Type B pancreatic cell (in vitro differentiated cells): ENCODE data around the gene CRYAB. TPM values are rescaled to one million over a fixed set of nuclear protein-coding genes. Genes with fewer than 3 reads are reported as not detected.

Source experiments
- DNase-seq: peaks from one replicate; pipeline ENCODE4 v3.0.0; 2021; ENCODE audit warnings: mixed read lengths; ENCODE audit not compliant: unreplicated experiment; ENCODE audit errors: extremely low spot score
- H3K27ac Mint-ChIP-seq: 2 replicates; pipeline ENCODE4 v1.8.0; 2021; ENCODE audit warnings: mild to moderate bottlenecking, mixed read lengths
- H3K27me3 Mint-ChIP-seq: 2 replicates; pipeline ENCODE4 v1.8.0; 2021; ENCODE audit warnings: mixed read lengths
- H3K36me3 Mint-ChIP-seq: 2 replicates; pipeline ENCODE4 v1.8.0; 2021; ENCODE audit warnings: mixed read lengths
- H3K4me1 Mint-ChIP-seq: one replicate; pipeline ENCODE4 v1.8.0; 2021; ENCODE audit warnings: mixed read lengths; ENCODE audit not compliant: unreplicated experiment
- H3K4me3 Mint-ChIP-seq: 2 replicates; pipeline ENCODE4 v1.8.0; 2021; ENCODE audit warnings: mild to moderate bottlenecking, mixed read lengths
- H3K9me3 Mint-ChIP-seq: 2 replicates; pipeline ENCODE4 v1.8.0; 2021; ENCODE audit warnings: mixed read lengths
- CTCF ChIP-seq: fragments of 200-600 bp; sonication (generic); conservative IDR thresholded peaks from 2 replicates; pipeline ENCODE4 v1.5.0; 2021; ENCODE audit warnings: antibody characterized with exemption, mild to moderate bottlenecking
- total RNA-seq: library from RNA; stranded (reverse); gene quantifications from 2 replicates; pipeline ENCODE4 v1.2.1, GENCODE V29; 2021; ENCODE audit warnings: low replicate concordance

CRYAB gene
- total RNA-seq, 1 donor from 2014 or later, result not detected

GRCh38 chr11:111870522-111870885, 41.1 kb downstream of the CRYAB start:
- peaks cover 13% of the 10 kb centered on the region for H3K36me3 Mint-ChIP-seq
- H3K4me1 Mint-ChIP-seq, result peaks cover 9% of the 10 kb centered on the region
- H3K27me3 Mint-ChIP-seq, result no peaks in the 10 kb centered on the region
- no peak for DNase-seq
- H3K27ac Mint-ChIP-seq, result peak overlapping the region; percentile 82
- H3K9me3 Mint-ChIP-seq, result no peaks in the 10 kb centered on the region
- H3K4me3 Mint-ChIP-seq, result peak overlapping the region; percentile 95
- TF ChIP-seq CTCF, result no peak

GRCh38 chr11:111870113-111870512, 41.5 kb downstream of the CRYAB start:
- peak overlapping the region; percentile 30 for H3K4me3 Mint-ChIP-seq
- H3K27me3 Mint-ChIP-seq, result no peaks in the 10 kb centered on the region
- H3K27ac Mint-ChIP-seq, result no peak overlapping the region
- TF ChIP-seq CTCF, result no peak
- peaks cover 9% of the 10 kb centered on the region for H3K4me1 Mint-ChIP-seq
- no peaks in the 10 kb centered on the region for H3K9me3 Mint-ChIP-seq
- peaks cover 13% of the 10 kb centered on the region for H3K36me3 Mint-ChIP-seq
- DNase-seq, result no peak

- Mint-ChIP-seq H3K4me3 (no peak overlapping the region), H3K9me3 (no peaks in the 10 kb centered on the region), H3K27me3 (no peaks in the 10 kb centered on the region), H3K4me1 (no peaks in the 10 kb centered on the region), H3K27ac (no peak overlapping the region), H3K36me3 (peaks cover 15% of the 10 kb centered on the region)
- TF ChIP-seq CTCF, result no peak
- no peak for DNase-seq
Measured at GRCh38 chr11:111860257-111860656, 51.3 kb downstream of the CRYAB start.

Other genes starting within 250 kb of the CRYAB start
- gene PPP2R1B, start 145.4 kb downstream of the CRYAB start, total RNA-seq, result 48.1 and 52.3 TPM in 2 replicates
- 26.0 and 44.0 TPM in 2 replicates for gene ALG9, start 40.2 kb downstream of the CRYAB start, total RNA-seq
- 2.6 and 2.9 TPM in 2 replicates for gene FDXACB1, start 32.6 kb downstream of the CRYAB start, total RNA-seq
- 24.0 and 29.5 TPM in 2 replicates for gene CFAP68, start 32.2 kb downstream of the CRYAB start, total RNA-seq
- gene HSPB2, start 964 bp upstream of the CRYAB start, total RNA-seq, result not detected in 2 replicates
- 1.8 and 7.6 TPM in 2 replicates for gene C11orf52, start 7.1 kb upstream of the CRYAB start, total RNA-seq
- 4.8 and 22.0 TPM in 2 replicates for gene DIXDC1, start 25.6 kb upstream of the CRYAB start, total RNA-seq
- 43.8 and 46.8 TPM in 2 replicates for gene DLAT, start 113.6 kb upstream of the CRYAB start, total RNA-seq
- 3.1 and 5.5 TPM in 2 replicates for gene PIH1D2, start 162.2 kb upstream of the CRYAB start, total RNA-seq
- gene NKAPD1, start 162.5 kb upstream of the CRYAB start, total RNA-seq, result 27.4 and 31.2 TPM in 2 replicates
- 80.0 and 84.9 TPM in 2 replicates for gene TIMM8B, start 175.0 kb upstream of the CRYAB start, total RNA-seq
- gene SDHD, start 175.1 kb upstream of the CRYAB start, total RNA-seq, result 67.9 and 97.2 TPM in 2 replicates